Measurements from ENCODE around the gene KCP. TPM values are rescaled to one million over a fixed set of nuclear protein-coding genes. Genes with fewer than 3 reads are reported as not detected.

Gene KCP
- total and polyA plus RNA-seq, 2 experiments from 2014 or later: 0.76 to 1.1 TPM

- TF ChIP-seq, protein P1, sequence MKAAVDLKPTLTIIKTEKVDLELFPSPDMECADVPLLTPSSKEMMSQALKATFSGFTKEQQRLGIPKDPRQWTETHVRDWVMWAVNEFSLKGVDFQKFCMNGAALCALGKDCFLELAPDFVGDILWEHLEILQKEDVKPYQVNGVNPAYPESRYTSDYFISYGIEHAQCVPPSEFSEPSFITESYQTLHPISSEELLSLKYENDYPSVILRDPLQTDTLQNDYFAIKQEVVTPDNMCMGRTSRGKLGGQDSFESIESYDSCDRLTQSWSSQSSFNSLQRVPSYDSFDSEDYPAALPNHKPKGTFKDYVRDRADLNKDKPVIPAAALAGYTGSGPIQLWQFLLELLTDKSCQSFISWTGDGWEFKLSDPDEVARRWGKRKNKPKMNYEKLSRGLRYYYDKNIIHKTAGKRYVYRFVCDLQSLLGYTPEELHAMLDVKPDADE (IDR thresholded peaks at IDR 0.05): no peak
- no peak for TF ChIP-seq NANOG (IDR thresholded peaks at IDR 0.05; ENCODE audit: borderline replicate concordance)
- TF ChIP-seq EZH2phosphoT487 (IDR thresholded peaks at IDR 0.05; ENCODE audit: unreplicated experiment): no peak
- no peak for TF ChIP-seq ZNF331 (CRISPR knock-in tag; IDR thresholded peaks at IDR 0.05; ENCODE audit: low read depth)
- TF ChIP-seq CREB1 (CRISPR knock-in tag; IDR thresholded peaks at IDR 0.05; ENCODE audit: low read depth): no peak
- TF ChIP-seq JUNB (IDR thresholded peaks at IDR 0.05; ENCODE audit: unreplicated experiment): no peak
- TF ChIP-seq, protein P2, sequence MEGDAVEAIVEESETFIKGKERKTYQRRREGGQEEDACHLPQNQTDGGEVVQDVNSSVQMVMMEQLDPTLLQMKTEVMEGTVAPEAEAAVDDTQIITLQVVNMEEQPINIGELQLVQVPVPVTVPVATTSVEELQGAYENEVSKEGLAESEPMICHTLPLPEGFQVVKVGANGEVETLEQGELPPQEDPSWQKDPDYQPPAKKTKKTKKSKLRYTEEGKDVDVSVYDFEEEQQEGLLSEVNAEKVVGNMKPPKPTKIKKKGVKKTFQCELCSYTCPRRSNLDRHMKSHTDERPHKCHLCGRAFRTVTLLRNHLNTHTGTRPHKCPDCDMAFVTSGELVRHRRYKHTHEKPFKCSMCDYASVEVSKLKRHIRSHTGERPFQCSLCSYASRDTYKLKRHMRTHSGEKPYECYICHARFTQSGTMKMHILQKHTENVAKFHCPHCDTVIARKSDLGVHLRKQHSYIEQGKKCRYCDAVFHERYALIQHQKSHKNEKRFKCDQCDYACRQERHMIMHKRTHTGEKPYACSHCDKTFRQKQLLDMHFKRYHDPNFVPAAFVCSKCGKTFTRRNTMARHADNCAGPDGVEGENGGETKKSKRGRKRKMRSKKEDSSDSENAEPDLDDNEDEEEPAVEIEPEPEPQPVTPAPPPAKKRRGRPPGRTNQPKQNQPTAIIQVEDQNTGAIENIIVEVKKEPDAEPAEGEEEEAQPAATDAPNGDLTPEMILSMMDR (conservative IDR thresholded peaks at IDR 0.05; ENCODE audit: low read depth in 2 of 2): no peak
- no peak for TF ChIP-seq ZNF114 (CRISPR knock-in tag; IDR thresholded peaks at IDR 0.05)
- TF ChIP-seq, protein P3, sequence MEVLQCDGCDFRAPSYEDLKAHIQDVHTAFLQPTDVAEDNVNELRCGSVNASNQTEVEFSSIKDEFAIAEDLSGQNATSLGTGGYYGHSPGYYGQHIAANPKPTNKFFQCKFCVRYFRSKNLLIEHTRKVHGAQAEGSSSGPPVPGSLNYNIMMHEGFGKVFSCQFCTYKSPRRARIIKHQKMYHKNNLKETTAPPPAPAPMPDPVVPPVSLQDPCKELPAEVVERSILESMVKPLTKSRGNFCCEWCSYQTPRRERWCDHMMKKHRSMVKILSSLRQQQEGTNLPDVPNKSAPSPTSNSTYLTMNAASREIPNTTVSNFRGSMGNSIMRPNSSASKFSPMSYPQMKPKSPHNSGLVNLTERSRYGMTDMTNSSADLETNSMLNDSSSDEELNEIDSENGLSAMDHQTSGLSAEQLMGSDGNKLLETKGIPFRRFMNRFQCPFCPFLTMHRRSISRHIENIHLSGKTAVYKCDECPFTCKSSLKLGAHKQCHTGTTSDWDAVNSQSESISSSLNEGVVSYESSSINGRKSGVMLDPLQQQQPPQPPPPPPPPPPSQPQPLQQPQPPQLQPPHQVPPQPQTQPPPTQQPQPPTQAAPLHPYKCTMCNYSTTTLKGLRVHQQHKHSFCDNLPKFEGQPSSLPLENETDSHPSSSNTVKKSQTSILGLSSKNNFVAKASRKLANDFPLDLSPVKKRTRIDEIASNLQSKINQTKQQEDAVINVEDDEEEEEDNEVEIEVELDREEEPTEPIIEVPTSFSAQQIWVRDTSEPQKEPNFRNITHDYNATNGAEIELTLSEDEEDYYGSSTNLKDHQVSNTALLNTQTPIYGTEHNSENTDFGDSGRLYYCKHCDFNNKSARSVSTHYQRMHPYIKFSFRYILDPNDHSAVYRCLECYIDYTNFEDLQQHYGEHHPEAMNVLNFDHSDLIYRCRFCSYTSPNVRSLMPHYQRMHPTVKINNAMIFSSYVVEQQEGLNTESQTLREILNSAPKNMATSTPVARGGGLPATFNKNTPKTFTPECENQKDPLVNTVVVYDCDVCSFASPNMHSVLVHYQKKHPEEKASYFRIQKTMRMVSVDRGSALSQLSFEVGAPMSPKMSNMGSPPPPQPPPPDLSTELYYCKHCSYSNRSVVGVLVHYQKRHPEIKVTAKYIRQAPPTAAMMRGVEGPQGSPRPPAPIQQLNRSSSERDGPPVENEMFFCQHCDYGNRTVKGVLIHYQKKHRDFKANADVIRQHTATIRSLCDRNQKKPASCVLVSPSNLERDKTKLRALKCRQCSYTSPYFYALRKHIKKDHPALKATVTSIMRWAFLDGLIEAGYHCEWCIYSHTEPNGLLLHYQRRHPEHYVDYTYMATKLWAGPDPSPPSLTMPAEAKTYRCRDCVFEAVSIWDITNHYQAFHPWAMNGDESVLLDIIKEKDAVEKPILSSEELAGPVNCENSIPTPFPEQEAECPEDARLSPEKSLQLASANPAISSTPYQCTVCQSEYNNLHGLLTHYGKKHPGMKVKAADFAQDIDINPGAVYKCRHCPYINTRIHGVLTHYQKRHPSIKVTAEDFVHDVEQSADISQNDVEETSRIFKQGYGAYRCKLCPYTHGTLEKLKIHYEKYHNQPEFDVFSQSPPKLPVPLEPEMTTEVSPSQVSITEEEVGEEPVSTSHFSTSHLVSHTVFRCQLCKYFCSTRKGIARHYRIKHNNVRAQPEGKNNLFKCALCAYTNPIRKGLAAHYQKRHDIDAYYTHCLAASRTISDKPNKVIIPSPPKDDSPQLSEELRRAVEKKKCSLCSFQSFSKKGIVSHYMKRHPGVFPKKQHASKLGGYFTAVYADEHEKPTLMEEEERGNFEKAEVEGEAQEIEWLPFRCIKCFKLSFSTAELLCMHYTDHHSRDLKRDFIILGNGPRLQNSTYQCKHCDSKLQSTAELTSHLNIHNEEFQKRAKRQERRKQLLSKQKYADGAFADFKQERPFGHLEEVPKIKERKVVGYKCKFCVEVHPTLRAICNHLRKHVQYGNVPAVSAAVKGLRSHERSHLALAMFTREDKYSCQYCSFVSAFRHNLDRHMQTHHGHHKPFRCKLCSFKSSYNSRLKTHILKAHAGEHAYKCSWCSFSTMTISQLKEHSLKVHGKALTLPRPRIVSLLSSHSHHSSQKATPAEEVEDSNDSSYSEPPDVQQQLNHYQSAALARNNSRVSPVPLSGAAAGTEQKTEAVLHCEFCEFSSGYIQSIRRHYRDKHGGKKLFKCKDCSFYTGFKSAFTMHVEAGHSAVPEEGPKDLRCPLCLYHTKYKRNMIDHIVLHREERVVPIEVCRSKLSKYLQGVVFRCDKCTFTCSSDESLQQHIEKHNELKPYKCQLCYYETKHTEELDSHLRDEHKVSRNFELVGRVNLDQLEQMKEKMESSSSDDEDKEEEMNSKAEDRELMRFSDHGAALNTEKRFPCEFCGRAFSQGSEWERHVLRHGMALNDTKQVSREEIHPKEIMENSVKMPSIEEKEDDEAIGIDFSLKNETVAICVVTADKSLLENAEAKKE (CRISPR knock-in tag; IDR thresholded peaks at IDR 0.05): no peak
- TF ChIP-seq, protein P4, sequence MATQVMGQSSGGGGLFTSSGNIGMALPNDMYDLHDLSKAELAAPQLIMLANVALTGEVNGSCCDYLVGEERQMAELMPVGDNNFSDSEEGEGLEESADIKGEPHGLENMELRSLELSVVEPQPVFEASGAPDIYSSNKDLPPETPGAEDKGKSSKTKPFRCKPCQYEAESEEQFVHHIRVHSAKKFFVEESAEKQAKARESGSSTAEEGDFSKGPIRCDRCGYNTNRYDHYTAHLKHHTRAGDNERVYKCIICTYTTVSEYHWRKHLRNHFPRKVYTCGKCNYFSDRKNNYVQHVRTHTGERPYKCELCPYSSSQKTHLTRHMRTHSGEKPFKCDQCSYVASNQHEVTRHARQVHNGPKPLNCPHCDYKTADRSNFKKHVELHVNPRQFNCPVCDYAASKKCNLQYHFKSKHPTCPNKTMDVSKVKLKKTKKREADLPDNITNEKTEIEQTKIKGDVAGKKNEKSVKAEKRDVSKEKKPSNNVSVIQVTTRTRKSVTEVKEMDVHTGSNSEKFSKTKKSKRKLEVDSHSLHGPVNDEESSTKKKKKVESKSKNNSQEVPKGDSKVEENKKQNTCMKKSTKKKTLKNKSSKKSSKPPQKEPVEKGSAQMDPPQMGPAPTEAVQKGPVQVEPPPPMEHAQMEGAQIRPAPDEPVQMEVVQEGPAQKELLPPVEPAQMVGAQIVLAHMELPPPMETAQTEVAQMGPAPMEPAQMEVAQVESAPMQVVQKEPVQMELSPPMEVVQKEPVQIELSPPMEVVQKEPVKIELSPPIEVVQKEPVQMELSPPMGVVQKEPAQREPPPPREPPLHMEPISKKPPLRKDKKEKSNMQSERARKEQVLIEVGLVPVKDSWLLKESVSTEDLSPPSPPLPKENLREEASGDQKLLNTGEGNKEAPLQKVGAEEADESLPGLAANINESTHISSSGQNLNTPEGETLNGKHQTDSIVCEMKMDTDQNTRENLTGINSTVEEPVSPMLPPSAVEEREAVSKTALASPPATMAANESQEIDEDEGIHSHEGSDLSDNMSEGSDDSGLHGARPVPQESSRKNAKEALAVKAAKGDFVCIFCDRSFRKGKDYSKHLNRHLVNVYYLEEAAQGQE (IDR thresholded peaks at IDR 0.05; ENCODE audit: unreplicated experiment): no peak
- no peak for TF ChIP-seq STAT1 (IDR thresholded peaks at IDR 0.05; ENCODE audit: unreplicated experiment)
- TF ChIP-seq POLR2AphosphoS5 (IDR thresholded peaks at IDR 0.05; ENCODE audit: low read depth): no peak
- no peak for TF ChIP-seq EZH2 (IDR thresholded peaks at IDR 0.05; ENCODE audit: low read depth, unreplicated experiment)
- DNase-seq (ENCODE audit: low spot score): no peak
- peaks cover 28% of the 10 kb centered on the region for H3K4me1 ChIP-seq (ENCODE audit: insufficient read depth)
- H2AFZ ChIP-seq: no peak overlapping the region
- Mint-ChIP-seq H3K27me3 (ENCODE audit: insufficient read depth, low read depth, poor library complexity) (peaks cover 42% of the 10 kb centered on the region), H3K4me3 (peak overlapping the region; percentile 40), H3K36me3 (ENCODE audit: low read depth) (no peaks in the 10 kb centered on the region), H3K9me3 (no peaks in the 10 kb centered on the region), H3K4me1 (peaks cover 23% of the 10 kb centered on the region), H3K27ac (no peak overlapping the region)
- H3K36me3 ChIP-seq (ENCODE audit: insufficient read depth): no peaks in the 10 kb centered on the region
- H3K9me2 ChIP-seq (ENCODE audit: insufficient read depth): no peaks in the 10 kb centered on the region
- no peaks in the 10 kb centered on the region for H3K79me2 ChIP-seq (replicated peaks; ENCODE audit: insufficient read depth)
- no peak for ATAC-seq
- H3K27ac ChIP-seq (ENCODE audit: low read depth): no peak overlapping the region
- H3K4me2 ChIP-seq: peak overlapping the region; percentile 96
- H3F3A ChIP-seq (replicated peaks; ENCODE audit: low read depth): peaks cover 3% of the 10 kb centered on the region
- H4K20me1 ChIP-seq (replicated peaks; ENCODE audit: insufficient read depth): no peaks in the 10 kb centered on the region
- H3K27me3 ChIP-seq (ENCODE audit: insufficient read depth): peaks cover 32% of the 10 kb centered on the region
- H3K4me3 ChIP-seq: peak overlapping the region; percentile 76; the same call in 1 of the 2 replicates
These were observed 76.6 kb downstream of the KCP start for GRCh38 chr7:128833946-128834325.
